Endothelial cell of umbilical vein (primary cell): Measurements from ENCODE around the gene ADAMTSL3. TPM values are rescaled to one million over a fixed set of nuclear protein-coding genes. Genes with fewer than 3 reads are reported as not detected.

Experiments used
- polyA plus RNA-seq, 4 experiments: library from polyadenylated mRNA; depleted of rRNA in 3 of 4; stranded (reverse) in 3 of 4; unstranded in 1 of 4; fragments of >200 nt; gene quantifications; 2 replicates each; pipeline versions ENCODE4 v1.2.1 to v1.2.3, GENCODE V29; 2011 to 2012; ENCODE audit warnings: missing spikeins in 1 of 4
- small RNA-seq: library from RNA; depleted of rRNA; stranded (forward); fragments of <200 nt; gene quantifications from one replicate; pipeline ENCODE3, GENCODE V24; 2012; ENCODE audit warnings: low replicate concordance, low read depth; ENCODE audit not compliant: insufficient read depth, insufficient read length
- total RNA-seq: library from RNA; stranded (reverse); gene quantifications from 2 replicates; pipeline ENCODE4 v1.2.3, GENCODE V29; 2021

Gene ADAMTSL3
- total and polyA plus RNA-seq, 2 donors (not counting 3 experiments of a cell fraction or from before 2014, with no cell fraction given), result not detected

Small RNAs within 50 kb of the gene (small RNA-seq; reads per million reads assigned to genes)
- gene RNU6-1339P, result not detected
- not detected for gene RNU6-401P

Other genes starting within 250 kb of the ADAMTSL3 start
- gene SH3GL3, start 206.8 kb upstream of the ADAMTSL3 start, total RNA-seq, result not detected in 2 replicates
- not detected in 2 replicates for gene SH3GL3, start 206.8 kb upstream of the ADAMTSL3 start, polyA plus RNA-seq